GM20000 (cell line): ENCODE measurements around the gene EFNA5.

Experiments used
- DNase-seq: peaks from one replicate; pipeline ENCODE4 v3.0.0; 2012; ENCODE audit warnings: low spot score
- TF ChIP-seq, protein P1 (sequence below): IDR thresholded peaks from 2 replicates; pipeline ENCODE4 v1.5.1; 2012; ENCODE audit warnings: mild to moderate bottlenecking, control low read depth; ENCODE audit errors: extremely low read depth, missing control alignments

Gene EFNA5

DNA sequence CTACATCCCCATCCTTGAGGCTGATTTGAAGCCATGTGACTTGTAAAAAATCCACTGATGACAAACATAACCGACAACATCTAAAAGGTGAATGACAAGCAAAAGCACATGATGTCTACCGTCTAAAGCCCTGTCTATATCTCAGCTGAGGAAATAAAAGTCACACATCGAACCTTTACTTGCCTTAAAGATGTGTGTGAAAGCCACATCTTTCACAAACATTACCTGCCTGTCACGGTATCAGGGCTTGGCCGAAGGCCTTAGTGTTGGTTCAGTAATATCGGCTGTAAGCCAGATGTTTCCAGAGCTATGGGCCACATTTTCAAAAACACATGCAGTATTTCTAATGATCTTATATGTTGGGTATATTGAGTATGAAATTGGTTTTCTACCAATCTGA, 125.8 kb downstream of the EFNA5 start:
- TF ChIP-seq, protein P1, sequence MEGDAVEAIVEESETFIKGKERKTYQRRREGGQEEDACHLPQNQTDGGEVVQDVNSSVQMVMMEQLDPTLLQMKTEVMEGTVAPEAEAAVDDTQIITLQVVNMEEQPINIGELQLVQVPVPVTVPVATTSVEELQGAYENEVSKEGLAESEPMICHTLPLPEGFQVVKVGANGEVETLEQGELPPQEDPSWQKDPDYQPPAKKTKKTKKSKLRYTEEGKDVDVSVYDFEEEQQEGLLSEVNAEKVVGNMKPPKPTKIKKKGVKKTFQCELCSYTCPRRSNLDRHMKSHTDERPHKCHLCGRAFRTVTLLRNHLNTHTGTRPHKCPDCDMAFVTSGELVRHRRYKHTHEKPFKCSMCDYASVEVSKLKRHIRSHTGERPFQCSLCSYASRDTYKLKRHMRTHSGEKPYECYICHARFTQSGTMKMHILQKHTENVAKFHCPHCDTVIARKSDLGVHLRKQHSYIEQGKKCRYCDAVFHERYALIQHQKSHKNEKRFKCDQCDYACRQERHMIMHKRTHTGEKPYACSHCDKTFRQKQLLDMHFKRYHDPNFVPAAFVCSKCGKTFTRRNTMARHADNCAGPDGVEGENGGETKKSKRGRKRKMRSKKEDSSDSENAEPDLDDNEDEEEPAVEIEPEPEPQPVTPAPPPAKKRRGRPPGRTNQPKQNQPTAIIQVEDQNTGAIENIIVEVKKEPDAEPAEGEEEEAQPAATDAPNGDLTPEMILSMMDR, result no peak
- DNase-seq, result no peak

DNA sequence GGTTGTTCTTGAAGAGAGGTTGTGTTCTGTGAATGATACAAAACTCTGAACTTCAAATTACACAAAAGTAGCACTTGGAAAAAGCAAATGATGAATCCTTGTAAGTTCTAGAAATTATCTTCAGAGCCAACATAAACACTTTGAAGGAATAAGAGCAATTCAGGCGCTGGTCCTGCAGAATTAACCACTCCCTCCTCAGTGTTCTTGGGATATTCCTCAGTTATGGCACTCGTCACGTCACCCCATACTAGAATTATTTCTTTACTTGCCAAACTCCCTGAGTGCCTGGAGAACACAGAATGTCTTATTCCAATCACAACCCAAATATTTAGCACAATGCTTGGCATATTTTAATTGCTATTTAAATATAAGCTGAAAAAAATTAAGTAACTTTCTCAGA, 126.3 kb downstream of the EFNA5 start:
- DNase-seq, result no peak
- TF ChIP-seq, protein P1, result no peak

DNA sequence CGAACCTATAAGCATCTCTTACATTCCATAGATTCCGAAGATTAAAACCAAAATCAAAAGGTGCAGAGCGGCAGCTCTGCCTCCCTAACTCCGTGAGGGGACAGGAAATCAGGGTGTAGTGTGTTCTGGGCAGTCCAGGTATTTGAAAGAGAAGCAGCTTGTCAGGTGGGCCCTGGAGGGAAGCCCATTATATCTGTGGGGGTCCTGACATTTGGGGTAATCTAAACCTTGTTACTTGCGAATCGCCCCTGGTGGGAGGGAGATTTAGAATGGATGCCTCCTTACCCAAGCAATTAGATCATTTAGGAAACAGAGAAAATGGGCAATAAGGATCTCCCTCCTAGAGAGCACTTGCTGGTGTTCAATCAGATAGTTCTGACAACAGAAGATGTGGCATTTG, 126.9 kb downstream of the EFNA5 start:
- TF ChIP-seq, protein P1, result no peak
- DNase-seq, result no peak

DNA sequence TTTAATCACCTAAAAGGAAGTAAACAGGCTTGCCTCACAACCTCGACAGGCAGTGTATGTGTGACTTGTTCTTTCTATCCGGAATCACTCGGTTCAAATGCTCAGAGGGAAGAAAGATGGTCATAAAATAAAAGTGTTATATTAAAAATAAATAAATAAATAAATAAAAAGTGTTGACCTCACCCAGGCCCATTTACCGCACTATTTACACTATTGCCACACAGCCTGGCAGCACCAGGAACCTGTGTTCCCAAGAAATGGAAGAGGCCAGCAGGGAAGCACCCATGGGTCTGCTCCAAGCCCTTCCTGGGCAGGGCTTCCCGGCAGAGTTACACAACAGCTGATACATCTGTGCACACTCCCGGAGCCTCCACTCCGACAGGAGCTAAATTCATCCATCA, 127.9 kb downstream of the EFNA5 start:
- TF ChIP-seq, protein P1, result no peak
- DNase-seq, result no peak

DNA sequence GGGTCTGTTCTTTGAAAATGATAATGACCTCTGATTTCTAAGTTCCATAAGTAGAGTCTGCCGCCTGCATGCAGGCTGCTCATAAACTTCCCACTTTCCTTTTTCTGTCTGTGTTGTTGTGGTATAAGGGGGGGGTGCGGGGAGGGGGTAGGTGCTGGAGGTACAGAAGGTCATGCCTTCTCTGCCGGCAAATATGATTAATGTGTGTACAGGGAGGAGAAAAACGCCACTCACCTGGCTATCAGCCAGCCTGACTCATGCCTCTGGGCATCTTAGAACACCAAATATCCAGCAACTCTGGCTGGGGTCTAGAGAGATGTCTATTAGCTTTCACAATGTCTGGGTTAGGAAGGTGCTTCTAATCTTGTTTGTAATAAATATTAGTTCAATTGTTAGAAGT, 128.3 kb downstream of the EFNA5 start:
- DNase-seq, result peak; percentile 10
- TF ChIP-seq, protein P1, result no peak

DNA sequence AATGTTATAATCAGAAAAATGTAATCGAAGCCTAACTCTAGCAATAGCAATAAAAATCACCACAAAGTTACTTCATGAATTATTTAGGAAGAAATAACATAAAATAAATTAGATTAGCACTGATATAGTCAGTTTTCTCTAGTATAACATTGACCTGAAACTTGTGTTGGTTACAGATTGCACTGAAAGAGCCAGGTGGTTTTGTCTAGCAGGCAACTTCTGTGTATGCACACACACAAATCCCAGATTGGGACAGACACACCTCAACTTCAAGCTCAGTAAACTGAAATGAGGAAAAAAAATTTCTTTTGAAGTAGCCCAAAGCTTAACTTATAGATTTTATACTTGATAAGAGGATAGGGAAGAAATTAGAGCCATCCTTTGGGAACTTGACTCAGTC, 129.3 kb downstream of the EFNA5 start:
- no peak for DNase-seq
- TF ChIP-seq, protein P1, result no peak

DNA sequence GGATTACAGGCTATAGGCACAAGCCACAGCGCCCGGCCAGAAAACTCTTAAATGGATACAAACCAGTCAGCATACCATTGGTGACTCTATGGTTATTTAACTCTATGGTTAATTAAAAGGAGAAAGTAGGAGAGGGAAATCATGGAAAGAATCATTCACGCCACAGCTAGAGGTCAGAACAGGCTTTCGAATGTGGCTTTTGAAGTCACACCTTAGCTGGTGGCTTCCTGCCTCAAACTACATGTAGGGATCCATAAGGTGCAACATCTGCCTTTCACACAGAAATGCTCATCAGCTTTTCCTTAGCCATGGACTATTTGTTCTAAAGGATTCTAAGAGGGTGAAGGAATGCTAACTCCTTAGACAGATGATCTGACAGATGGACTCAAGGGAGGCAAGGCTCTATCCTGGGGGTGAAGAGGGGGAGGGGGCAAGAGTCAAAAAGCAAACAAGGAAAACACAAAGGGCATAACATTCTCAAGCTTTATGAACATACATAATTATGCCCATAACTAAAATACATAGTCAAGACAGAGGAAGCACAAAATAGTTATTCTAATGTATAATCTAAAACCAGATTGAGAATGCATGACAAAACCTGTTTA, 130.9 kb downstream of the EFNA5 start:
- TF ChIP-seq, protein P1, result no peak

More for the DNA sequence above, 130.9 kb downstream of the EFNA5 start:
- no peak for DNase-seq
